CD14-positive monocyte (primary cell): ENCODE data around the gene ZNF660. TPM values are rescaled to one million over a fixed set of nuclear protein-coding genes. Genes with fewer than 3 reads are reported as not detected.

Experiments
- DNase-seq, 3 donors: peaks; one replicate each; pipeline ENCODE4 v3.0.0-alpha.2; 2011 to 2022
- H2AFZ ChIP-seq: 2 replicates; pipeline ENCODE4 v1.6.0; 2012; ENCODE audit warnings: mild to moderate bottlenecking, low read depth, low read length, inconsistent platforms; ENCODE audit not compliant: insufficient read depth, poor library complexity, severe bottlenecking
- H3K27ac ChIP-seq, 2 donors: 1 replicate in 1 of 2; 2 replicates in 1 of 2; pipeline ENCODE4 v1.5.1; 2012 to 2013; ENCODE audit warnings: low read length in 2 of 2, control low read depth in 1 of 2, inconsistent platforms in 1 of 2, low read depth in 1 of 2, mild to moderate bottlenecking in 1 of 2
- H3K27me3 ChIP-seq, 2 donors: one replicate each; pipeline versions ENCODE4 v1.6.0 to v1.6.1; 2011 to 2013; ENCODE audit warnings: low read length in 2 of 2; ENCODE audit not compliant: control insufficient read depth in 2 of 2, insufficient read depth in 2 of 2
- H3K36me3 ChIP-seq, 2 donors: replicated peaks in 1 of 2; 1 replicate in 1 of 2; 2 replicates in 1 of 2; pipeline versions ENCODE4 v1.5.1 to v1.6.1; 2012 to 2013; ENCODE audit warnings: low read length in 2 of 2, control low read depth in 1 of 2, inconsistent platforms in 1 of 2, mild to moderate bottlenecking in 1 of 2; ENCODE audit not compliant: insufficient read depth in 2 of 2, control insufficient read depth in 1 of 2
- H3K4me1 ChIP-seq, 2 donors: 1 replicate in 1 of 2; 2 replicates in 1 of 2; pipeline versions ENCODE4 v1.5.1 to v1.6.1; 2012 to 2013; ENCODE audit warnings: low read length in 2 of 2, control low read depth in 1 of 2, inconsistent platforms in 1 of 2, mild to moderate bottlenecking in 1 of 2, moderate library complexity in 1 of 2; ENCODE audit not compliant: insufficient read depth in 2 of 2, control insufficient read depth in 1 of 2
- H3K4me2 ChIP-seq: replicated peaks from 2 replicates; pipeline ENCODE3; 2012; ENCODE audit warnings: low read length, moderate library complexity, mild to moderate bottlenecking; ENCODE audit not compliant: poor library complexity, severe bottlenecking; ENCODE audit errors: extremely low read depth
- H3K4me3 ChIP-seq, 3 experiments: fragments of 200-600 bp in 1 of 3; sonication (generic) in 1 of 3; replicated peaks in 1 of 3; 1 replicate in 2 of 3; 2 replicates in 1 of 3; pipeline ENCODE4 v1.5.1; 2011 to 2013; ENCODE audit warnings: low read length in 3 of 3, mild to moderate bottlenecking in 3 of 3, control low read depth in 2 of 3, low read depth in 2 of 3, inconsistent platforms in 1 of 3, moderate library complexity in 1 of 3
- H3K79me2 ChIP-seq: 2 replicates; pipeline ENCODE4 v1.6.0; 2012; ENCODE audit warnings: mild to moderate bottlenecking, control low read depth, inconsistent platforms, low read length, moderate library complexity; ENCODE audit not compliant: insufficient read depth
- H3K9ac ChIP-seq: 2 replicates; pipeline ENCODE4 v1.6.0; 2017; ENCODE audit warnings: low read length, mild to moderate bottlenecking; ENCODE audit not compliant: insufficient read depth, poor library complexity, severe bottlenecking
- H3K9me3 ChIP-seq, 2 donors: replicated peaks in 1 of 2; 1 replicate in 1 of 2; 2 replicates in 1 of 2; pipeline versions ENCODE4 v1.5.1 to v1.6.1; 2012 to 2013; ENCODE audit warnings: low read length in 2 of 2, control low read depth in 1 of 2; ENCODE audit not compliant: control insufficient read depth in 1 of 2, insufficient read depth in 1 of 2
- H4K20me1 ChIP-seq: 2 replicates; pipeline ENCODE4 v1.6.0; 2012; ENCODE audit warnings: mild to moderate bottlenecking, low read length, control low read depth, moderate library complexity; ENCODE audit not compliant: insufficient read depth
- H3K27ac Mint-ChIP-seq, 7 donors: one replicate each; pipeline ENCODE4 v1.8.0; 2020; ENCODE audit warnings: mild to moderate bottlenecking in 7 of 7, mixed read lengths in 7 of 7, moderate library complexity in 6 of 7, inconsistent platforms in 2 of 7
- H3K27me3 Mint-ChIP-seq, 3 donors: one replicate each; pipeline ENCODE4 v1.8.0; 2021 to 2022; ENCODE audit warnings: low read depth in 3 of 3, mild to moderate bottlenecking in 3 of 3, mixed read lengths in 3 of 3, moderate library complexity in 3 of 3, inconsistent platforms in 1 of 3
- H3K36me3 Mint-ChIP-seq, 2 donors: one replicate each; pipeline ENCODE4 v1.8.0; 2020; ENCODE audit warnings: mixed read lengths in 2 of 2, inconsistent platforms in 1 of 2, mild to moderate bottlenecking in 1 of 2
- H3K4me1 Mint-ChIP-seq: one replicate; pipeline ENCODE4 v1.8.0; 2020; ENCODE audit warnings: mild to moderate bottlenecking, mixed read lengths
- H3K4me3 Mint-ChIP-seq, 2 donors: one replicate each; pipeline ENCODE4 v1.8.0; 2020; ENCODE audit warnings: mild to moderate bottlenecking in 2 of 2, mixed read lengths in 2 of 2, moderate library complexity in 1 of 2
- H3K9me3 Mint-ChIP-seq, 7 donors: one replicate each; pipeline ENCODE4 v1.8.0; 2020 to 2022; ENCODE audit warnings: mixed read lengths in 7 of 7, mild to moderate bottlenecking in 6 of 7, moderate library complexity in 6 of 7, inconsistent platforms in 2 of 7
- WGBS: methylation state at CpG from one replicate; pipeline ENCODE4 v1.1.5; 2013; ENCODE audit warnings: missing lambda C conversion rate; ENCODE audit not compliant: insufficient coverage; 5-methylcytosine and 5-hydroxymethylcytosine counted together
- intact Hi-C, 2 donors: fragments of 100-400 bp; cut with micrococcal nuclease; formaldehyde crosslinking; loops; one replicate each; pipeline versions ENCODE4 v1.15.0 to v1.15.1; 2023
- polyA plus RNA-seq, 3 donors: library from polyadenylated mRNA; depleted of rRNA in 1 of 3; unstranded in 2 of 3; stranded (reverse) in 1 of 3; fragments of 300-500 nt in 2 of 3; fragments of >200 nt in 1 of 3; fragmentation: Illumina TruSeq in 2 of 3; gene quantifications; 1 replicate in 2 of 3; 2 replicates in 1 of 3; pipeline ENCODE4 v1.2.3, GENCODE V29; 2012 to 2021
- TF ChIP-seq, protein P1 (sequence below): fragments of 200-600 bp; IDR thresholded peaks from one replicate; pipeline ENCODE4 v1.8.0; 2022; ENCODE audit warnings: antibody characterized with exemption, mild to moderate bottlenecking

ZNF660 gene
- polyA plus RNA-seq, 3 donors, result 0.17 TPM; not detected in 1

DNA sequence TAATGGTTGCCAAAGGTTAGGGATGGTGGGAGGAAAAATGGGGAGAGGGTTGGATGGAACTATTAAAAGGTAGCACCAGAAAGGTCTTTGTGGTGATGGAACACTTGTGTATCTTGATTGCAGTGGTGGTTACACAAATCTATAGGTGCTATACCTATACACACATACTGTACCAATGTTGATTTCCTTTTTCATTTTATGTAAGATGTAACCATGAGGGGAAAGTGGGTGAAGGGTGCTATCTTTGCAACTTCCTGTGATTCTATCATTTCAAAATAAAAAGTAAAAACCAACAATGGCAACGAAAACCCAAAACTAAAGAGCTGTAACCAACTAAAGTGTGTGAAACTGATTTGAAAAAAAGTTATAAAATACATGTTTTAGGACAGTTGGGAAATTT, 63.0 kb downstream of the ZNF660 start:
- Mint-ChIP-seq H3K4me3 (peak overlapping the region in 1 of 2 donors; percentile 47), H3K27ac (no peak overlapping the region), H3K4me1 (peaks cover 15% of the 10 kb centered on the region), H3K27me3 (peaks cover 2 to 3% (median 2%) of the 10 kb centered on the region in 3 donors), H3K36me3 (peaks cover 25 to 26% of the 10 kb centered on the region in 2 donors), H3K9me3 (peaks cover 20 to 56% (median 47%) of the 10 kb centered on the region in 7 donors)
- Histone ChIP-seq H3K9me3 (peaks cover 24 to 50% of the 10 kb centered on the region in 2 donors), H3K27ac (no peak overlapping the region), H3K27me3 (no peaks in the 10 kb centered on the region), H4K20me1 (no peaks in the 10 kb centered on the region), H3K79me2 (peaks cover 4% of the 10 kb centered on the region), H3K4me1 (peaks cover 10 to 12% of the 10 kb centered on the region in 2 donors), H2AFZ (no peak overlapping the region), H3K36me3 (peaks cover 27 to 34% of the 10 kb centered on the region in 2 donors), H3K4me2 (no peak overlapping the region), H3K4me3 (no peak overlapping the region), H3K9ac (no peak overlapping the region)
- DNase-seq, result no peak
- intact Hi-C loops, result no loop called here
- WGBS, result no CpG with 5 or more reads among the region's 1 CpG
- TF ChIP-seq, protein P1, sequence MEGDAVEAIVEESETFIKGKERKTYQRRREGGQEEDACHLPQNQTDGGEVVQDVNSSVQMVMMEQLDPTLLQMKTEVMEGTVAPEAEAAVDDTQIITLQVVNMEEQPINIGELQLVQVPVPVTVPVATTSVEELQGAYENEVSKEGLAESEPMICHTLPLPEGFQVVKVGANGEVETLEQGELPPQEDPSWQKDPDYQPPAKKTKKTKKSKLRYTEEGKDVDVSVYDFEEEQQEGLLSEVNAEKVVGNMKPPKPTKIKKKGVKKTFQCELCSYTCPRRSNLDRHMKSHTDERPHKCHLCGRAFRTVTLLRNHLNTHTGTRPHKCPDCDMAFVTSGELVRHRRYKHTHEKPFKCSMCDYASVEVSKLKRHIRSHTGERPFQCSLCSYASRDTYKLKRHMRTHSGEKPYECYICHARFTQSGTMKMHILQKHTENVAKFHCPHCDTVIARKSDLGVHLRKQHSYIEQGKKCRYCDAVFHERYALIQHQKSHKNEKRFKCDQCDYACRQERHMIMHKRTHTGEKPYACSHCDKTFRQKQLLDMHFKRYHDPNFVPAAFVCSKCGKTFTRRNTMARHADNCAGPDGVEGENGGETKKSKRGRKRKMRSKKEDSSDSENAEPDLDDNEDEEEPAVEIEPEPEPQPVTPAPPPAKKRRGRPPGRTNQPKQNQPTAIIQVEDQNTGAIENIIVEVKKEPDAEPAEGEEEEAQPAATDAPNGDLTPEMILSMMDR, result no peak

DNA sequence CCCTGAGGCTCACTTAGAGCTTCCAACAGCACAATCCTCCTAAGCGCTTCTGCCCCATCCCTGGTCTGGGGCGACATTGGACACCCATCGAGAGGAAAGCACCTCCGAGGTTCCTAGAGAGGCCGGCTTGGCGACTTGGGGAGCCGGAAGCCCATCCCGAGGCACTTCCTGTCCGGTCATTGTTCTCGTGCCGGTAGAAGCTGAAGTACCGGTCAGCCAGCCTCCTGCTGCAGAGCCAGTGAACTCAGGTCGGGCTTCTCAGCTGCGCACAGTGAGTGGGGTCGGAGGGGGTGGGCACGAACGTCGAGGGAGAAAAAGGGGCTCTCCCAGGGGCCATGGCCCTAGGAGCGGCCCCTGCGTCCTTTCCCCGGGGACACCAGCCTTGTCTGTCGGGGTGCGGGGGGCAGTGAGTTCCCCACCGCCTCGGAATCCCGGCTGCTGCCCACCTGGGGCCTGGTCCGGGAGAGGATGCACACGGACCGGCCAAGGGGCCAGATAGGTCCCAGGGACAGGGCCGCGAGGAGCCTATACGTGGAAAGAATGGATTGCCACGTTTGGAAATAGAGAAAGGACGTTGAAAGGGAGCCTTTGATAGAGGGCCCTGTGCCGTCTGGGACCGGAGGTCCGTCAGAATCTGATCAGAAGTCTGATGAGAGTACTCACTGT, 63.9 kb downstream of the ZNF660 start, which contains the start of gene ZNF35:
Gene ZNF35 (plus strand): TSS at position 169 of the 666 bp plus-strand sequence. CDS start 2,336 bp downstream, outside the sequence.
- Histone ChIP-seq H3K27ac (peak within 1 kb of the TSS; percentile 40 to 65), H3K4me3 (peak within 1 kb of the TSS; percentile 68 to 93 (median 86)), H3K27me3 (no peaks in the 10 kb centered on the region), H3K4me2 (peak within 1 kb of the TSS; percentile 73), H4K20me1 (no peaks in the 10 kb centered on the region), H3K9me3 (peaks cover 16 to 49% of the 10 kb centered on the region in 2 donors), H3K4me1 (peaks cover 10 to 12% of the 10 kb centered on the region in 2 donors), H3K36me3 (peaks cover 30 to 34% of the 10 kb centered on the region in 2 donors), H2AFZ (peak within 1 kb of the TSS; percentile 83), H3K9ac (peak within 1 kb of the TSS; percentile 78), H3K79me2 (peaks cover 4% of the 10 kb centered on the region)
- intact Hi-C loops, result no loop called here
- under 1% methylated on average over 37 of the region's 37 CpGs for WGBS
- TF ChIP-seq, protein P1, result no peak
- Mint-ChIP-seq H3K36me3 (peaks cover 30% of the 10 kb centered on the region in 2 donors), H3K4me3 (peak within 1 kb of the TSS; percentile 91 to 93), H3K9me3 (peaks cover 14 to 53% (median 39%) of the 10 kb centered on the region in 7 donors), H3K27me3 (peaks cover 2 to 3% (median 2%) of the 10 kb centered on the region in 3 donors), H3K27ac (peak within 1 kb of the TSS in 4 of 7 donors; percentile 51 to 87 (median 74)), H3K4me1 (peaks cover 15% of the 10 kb centered on the region)
- peak; percentile 55 to 72 (median 71) for DNase-seq

Other genes with a start within 250 kb of the ZNF660 start
- 10 to 100 TPM in 2 of 3 donors, 1 to 10 TPM in 1; 9.1 to 26.7 (median 20.0) TPM for gene TCAIM, start 246.2 kb upstream of the ZNF660 start, polyA plus RNA-seq
- gene ZNF445, start 107.3 kb upstream of the ZNF660 start, polyA plus RNA-seq, result 1 to 10 TPM in 2 of 3 donors, under 1 TPM in 1; 0.41 to 2.5 (median 1.1) TPM
- under 1 TPM; 0.29 to 0.51 (median 0.48) TPM for gene ZKSCAN7, start 29.8 kb upstream of the ZNF660 start, polyA plus RNA-seq
- gene ZNF197, start 40.1 kb downstream of the ZNF660 start, polyA plus RNA-seq, result 1 to 10 TPM; 1.2 to 3.6 (median 2.1) TPM
- gene ZNF35, start 63.8 kb downstream of the ZNF660 start, polyA plus RNA-seq, result 1 to 10 TPM; 1.2 to 2.5 (median 2.5) TPM
- under 1 TPM; 0.20 to 0.28 (median 0.23) TPM for gene ZNF502, start 127.7 kb downstream of the ZNF660 start, polyA plus RNA-seq
- under 1 TPM; 0.08 to 0.59 (median 0.35) TPM for gene ZNF501, start 144.7 kb downstream of the ZNF660 start, polyA plus RNA-seq
- 10 to 100 TPM in 2 of 3 donors, 1 to 10 TPM in 1; 2.4 to 26.4 (median 19.1) TPM for gene KIAA1143, start 176.7 kb downstream of the ZNF660 start, polyA plus RNA-seq
- gene KIF15, start 176.8 kb downstream of the ZNF660 start, polyA plus RNA-seq, result under 1 TPM in 2 of 3 donors, not detected in 1; 0.15 to 0.16 TPM